Neutrophil (primary cell): ENCODE results near the gene MYBPC1.
"Not testable (repeated sequence)": the region's sequence is repeated elsewhere in the genome, so short reads cannot be mapped to it uniquely, and the experiment has no call there.

Source experiments
- H3K27ac ChIP-seq: fragments of 200-600 bp; sonication (generic); 2 replicates; pipeline ENCODE4 v1.5.1; 2016; ENCODE audit warnings: mild to moderate bottlenecking, moderate library complexity
- H3K27me3 ChIP-seq: fragments of 200-600 bp; sonication (generic); 2 replicates; pipeline ENCODE4 v1.6.0; 2016; ENCODE audit warnings: mild to moderate bottlenecking
- H3K36me3 ChIP-seq: fragments of 200-600 bp; sonication (generic); 2 replicates; pipeline ENCODE4 v1.5.1; 2017
- H3K4me1 ChIP-seq, 2 experiments: fragments of 200-600 bp in 1 of 2; sonication (generic) in 1 of 2; 1 replicate in 1 of 2; 2 replicates in 1 of 2; pipeline versions ENCODE4 v1.5.1 to v1.6.1; 2013 to 2016; ENCODE audit warnings: low read depth in 1 of 2, low read length in 1 of 2, mild to moderate bottlenecking in 1 of 2, moderate library complexity in 1 of 2; ENCODE audit not compliant: control insufficient read depth in 1 of 2, insufficient read depth in 1 of 2
- H3K4me3 ChIP-seq, 2 experiments: fragments of 200-600 bp in 1 of 2; sonication (generic) in 1 of 2; 1 replicate in 1 of 2; 2 replicates in 1 of 2; pipeline ENCODE4 v1.5.1; 2013 to 2016; ENCODE audit warnings: low read depth in 1 of 2, low read length in 1 of 2, mild to moderate bottlenecking in 1 of 2, moderate library complexity in 1 of 2
- H3K9me3 ChIP-seq: fragments of 200-600 bp; sonication (generic); 2 replicates; pipeline ENCODE4 v1.5.1; 2016
- TF ChIP-seq, protein P1 (sequence below): fragments of 200-600 bp; sonication (generic); IDR thresholded peaks from 2 replicates; pipeline ENCODE4 v1.5.1; 2016; ENCODE audit warnings: antibody characterized with exemption

The MYBPC1 gene

GRCh38 chr12:101680240-101680639 is 85.5 kb downstream of the MYBPC1 start:
- H3K4me1 ChIP-seq: no peaks in the 10 kb centered on the region
- no peak overlapping the region for H3K27ac ChIP-seq
- no peaks in the 10 kb centered on the region for H3K9me3 ChIP-seq
- H3K36me3 ChIP-seq: no peaks in the 10 kb centered on the region
- H3K4me3 ChIP-seq: no peak overlapping the region
- TF ChIP-seq, protein P1, sequence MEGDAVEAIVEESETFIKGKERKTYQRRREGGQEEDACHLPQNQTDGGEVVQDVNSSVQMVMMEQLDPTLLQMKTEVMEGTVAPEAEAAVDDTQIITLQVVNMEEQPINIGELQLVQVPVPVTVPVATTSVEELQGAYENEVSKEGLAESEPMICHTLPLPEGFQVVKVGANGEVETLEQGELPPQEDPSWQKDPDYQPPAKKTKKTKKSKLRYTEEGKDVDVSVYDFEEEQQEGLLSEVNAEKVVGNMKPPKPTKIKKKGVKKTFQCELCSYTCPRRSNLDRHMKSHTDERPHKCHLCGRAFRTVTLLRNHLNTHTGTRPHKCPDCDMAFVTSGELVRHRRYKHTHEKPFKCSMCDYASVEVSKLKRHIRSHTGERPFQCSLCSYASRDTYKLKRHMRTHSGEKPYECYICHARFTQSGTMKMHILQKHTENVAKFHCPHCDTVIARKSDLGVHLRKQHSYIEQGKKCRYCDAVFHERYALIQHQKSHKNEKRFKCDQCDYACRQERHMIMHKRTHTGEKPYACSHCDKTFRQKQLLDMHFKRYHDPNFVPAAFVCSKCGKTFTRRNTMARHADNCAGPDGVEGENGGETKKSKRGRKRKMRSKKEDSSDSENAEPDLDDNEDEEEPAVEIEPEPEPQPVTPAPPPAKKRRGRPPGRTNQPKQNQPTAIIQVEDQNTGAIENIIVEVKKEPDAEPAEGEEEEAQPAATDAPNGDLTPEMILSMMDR: no peak
- H3K27me3 ChIP-seq: peaks cover 4% of the 10 kb centered on the region

DNA sequence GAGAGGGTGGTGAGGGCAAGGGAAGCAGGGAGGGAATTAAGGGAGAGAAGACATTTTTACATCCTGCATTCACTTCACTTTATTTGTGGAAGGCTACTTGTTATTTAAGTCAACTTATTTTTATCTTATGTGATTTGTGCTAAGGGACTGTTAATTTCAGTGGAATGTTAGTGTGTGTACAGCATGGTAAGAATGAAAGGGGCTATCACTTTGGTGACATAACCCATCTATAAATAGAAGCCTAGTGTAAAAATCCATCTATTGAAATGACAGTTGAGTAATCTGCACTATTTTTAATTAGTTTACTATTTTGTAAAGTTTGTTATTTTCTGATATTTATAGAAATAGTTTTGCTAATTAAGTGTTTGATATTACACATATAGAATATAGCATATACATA is 85.9 kb downstream of the MYBPC1 start:
- Histone ChIP-seq H3K36me3 (no peaks in the 10 kb centered on the region), H3K4me3 (no peak overlapping the region), H3K9me3 (no peaks in the 10 kb centered on the region), H3K27me3 (peaks cover 4% of the 10 kb centered on the region), H3K4me1 (no peaks in the 10 kb centered on the region), H3K27ac (no peak overlapping the region)
- TF ChIP-seq, protein P1: no peak

GRCh38 chr12:101681627-101682026 is 86.9 kb downstream of the MYBPC1 start:
- H3K4me3 ChIP-seq, H3K9me3 ChIP-seq, H3K27me3 ChIP-seq, H3K36me3 ChIP-seq, H3K4me1 ChIP-seq, H3K27ac ChIP-seq: not testable (repeated sequence)

GRCh38 chr12:101685092-101685491 is 90.3 kb downstream of the MYBPC1 start:
- Histone ChIP-seq H3K36me3 (no peaks in the 10 kb centered on the region), H3K27ac (no peak overlapping the region), H3K4me3 (no peak overlapping the region), H3K4me1 (no peaks in the 10 kb centered on the region), H3K9me3 (no peaks in the 10 kb centered on the region), H3K27me3 (peaks cover 4% of the 10 kb centered on the region)
- TF ChIP-seq, protein P1: no peak

- Histone ChIP-seq H3K4me1 (no peaks in the 10 kb centered on the region), H3K4me3 (no peak overlapping the region), H3K9me3 (no peaks in the 10 kb centered on the region), H3K36me3 (no peaks in the 10 kb centered on the region), H3K27me3 (peaks cover 4% of the 10 kb centered on the region), H3K27ac (no peak overlapping the region)
- TF ChIP-seq, protein P1: no peak
Measured at GRCh38 chr12:101686176-101686575, 91.4 kb downstream of the MYBPC1 start.

GRCh38 chr12:101690544-101691098 is 95.8 kb downstream of the MYBPC1 start:
- Histone ChIP-seq H3K4me1 (no peaks in the 10 kb centered on the region), H3K9me3 (no peaks in the 10 kb centered on the region), H3K36me3 (no peaks in the 10 kb centered on the region), H3K4me3 (no peak overlapping the region), H3K27ac (no peak overlapping the region), H3K27me3 (no peaks in the 10 kb centered on the region)
- TF ChIP-seq, protein P1: no peak
